HG03060 (cell line): Measurements from ENCODE around the gene STARD4.

Source experiments
- ATAC-seq: cut with Tn5 transposase; IDR thresholded peaks from one replicate; pipeline ENCODE4 v1.9.1; 2021; ENCODE audit warnings: low read depth, moderate number of reproducible peaks; ENCODE audit not compliant: unreplicated experiment

Gene STARD4

GRCh38 chr5:111512375-111513130 lies at the start of gene STARD4:
TSS of gene STARD4 (minus strand) at chr5:111512535. CDS start at chr5:111507433, 5,102 bp downstream.
- ATAC-seq: peak; percentile 82

GRCh38 chr5:111559680-111560079 lies 47.3 kb upstream of the STARD4 start:
- no peak for ATAC-seq

GRCh38 chr5:111557686-111558085 lies 45.4 kb upstream of the STARD4 start:
- no peak for ATAC-seq

- no peak for ATAC-seq
Observed at GRCh38 chr5:111557111-111557510, 44.8 kb upstream of the STARD4 start.

GRCh38 chr5:111556501-111556900 lies 44.2 kb upstream of the STARD4 start:
- no peak for ATAC-seq

- no peak for ATAC-seq
Observed at GRCh38 chr5:111555760-111556159, 43.4 kb upstream of the STARD4 start.

- no peak for ATAC-seq
Observed at GRCh38 chr5:111553868-111554267, 41.5 kb upstream of the STARD4 start.

GRCh38 chr5:111552896-111553295 lies 40.6 kb upstream of the STARD4 start:
- no peak for ATAC-seq

GRCh38 chr5:111552492-111552891 lies 40.2 kb upstream of the STARD4 start:
- no peak for ATAC-seq

- ATAC-seq: no peak
Observed at GRCh38 chr5:111551569-111552275, 39.4 kb upstream of the STARD4 start.

GRCh38 chr5:111551161-111551560 lies 38.8 kb upstream of the STARD4 start:
- ATAC-seq: no peak

- peak; percentile 60 for ATAC-seq
Observed at GRCh38 chr5:111550282-111551020, 38.1 kb upstream of the STARD4 start.

GRCh38 chr5:111548992-111549649 lies 36.8 kb upstream of the STARD4 start:
- no peak for ATAC-seq

- ATAC-seq: no peak
Observed at GRCh38 chr5:111548348-111548950, 36.1 kb upstream of the STARD4 start.

- ATAC-seq: no peak
Observed at GRCh38 chr5:111545031-111545430, 32.7 kb upstream of the STARD4 start.

GRCh38 chr5:111537141-111538024 lies 25.0 kb upstream of the STARD4 start:
- ATAC-seq: no peak

- ATAC-seq: no peak
Observed at GRCh38 chr5:111535879-111536549, 23.7 kb upstream of the STARD4 start.

GRCh38 chr5:111532886-111533582 lies 20.7 kb upstream of the STARD4 start:
- no peak for ATAC-seq
